Left lung (tissue), 10 donors: ENCODE results near the gene ZDHHC19. TPM values are rescaled to one million over a fixed set of nuclear protein-coding genes. Genes with fewer than 3 reads are reported as not detected.

Experiments used
- ATAC-seq: fragments of 200-7000 bp; cut with Tn5 transposase; one replicate; pipeline ENCODE4 v1.9.1; 2020; ENCODE audit warnings: moderate library complexity
- DNase-seq, 4 donors: peaks; one replicate each; pipeline ENCODE4 v3.0.0-alpha.2; 2013 to 2020
- H3K27ac ChIP-seq, 2 donors: fragments of 200-600 bp; sonication (generic) in 1 of 2; one replicate each; pipeline versions ENCODE4 v1.5.0 to v1.8.0; 2020 to 2021
- H3K27me3 ChIP-seq, 2 donors: fragments of 200-600 bp; sonication (generic) in 1 of 2; one replicate each; pipeline versions ENCODE4 v1.5.0 to v1.8.0; 2020 to 2021
- H3K36me3 ChIP-seq, 2 donors: fragments of 200-600 bp; sonication (generic) in 1 of 2; one replicate each; pipeline versions ENCODE4 v1.5.0 to v1.8.0; 2020 to 2021
- H3K4me1 ChIP-seq, 2 donors: fragments of 200-600 bp; one replicate each; pipeline ENCODE4 v1.8.0; 2021
- H3K4me3 ChIP-seq, 2 donors: fragments of 200-600 bp; sonication (generic) in 1 of 2; one replicate each; pipeline versions ENCODE4 v1.5.0 to v1.8.0; 2020 to 2021; ENCODE audit warnings: mild to moderate bottlenecking in 1 of 2
- H3K9me3 ChIP-seq, 2 donors: fragments of 200-600 bp; sonication (generic) in 1 of 2; one replicate each; pipeline versions ENCODE4 v1.5.0 to v1.8.0; 2020 to 2021
- intact Hi-C, 2 donors: fragments of 100-400 bp; cut with DNase I; formaldehyde crosslinking; loops; one replicate each; pipeline versions ENCODE4 v1.11.2 to v1.14.2; 2022
- polyA plus RNA-seq, 6 donors: library from polyadenylated mRNA; unstranded; fragments of 120-200 nt; gene quantifications; one replicate each; pipeline ENCODE4 v1.2.1, GENCODE V29; 2013; ENCODE audit not compliant: insufficient read length in 6 of 6
- total RNA-seq, 2 donors: library from RNA; stranded (reverse); fragmentation: NEBNext Ultra II Directional; extraction: Animal tissue kit (Norgen Biotek cat#: 25700); gene quantifications; one replicate each; pipeline ENCODE4 v1.2.1, GENCODE V29; 2021
- TF ChIP-seq, protein P1 (sequence below), 2 donors: fragments of 200-600 bp; sonication (generic) in 1 of 2; IDR thresholded peaks; one replicate each; pipeline versions ENCODE4 v1.5.0 to v1.8.0; 2021; ENCODE audit warnings: antibody characterized with exemption in 2 of 2
- donor health status: DM: no; HTN: yes; CAD: no.
- donor health status: DM: no; HTN: no; CAD: no.

Gene ZDHHC19
- total and polyA plus RNA-seq, 8 donors = 0.20 to 8.8 (median 0.48) TPM; not detected in 3

GRCh38 chr3:196238612-196239560 lies 27.7 kb upstream of the ZDHHC19 start:
- TF ChIP-seq, protein P1, sequence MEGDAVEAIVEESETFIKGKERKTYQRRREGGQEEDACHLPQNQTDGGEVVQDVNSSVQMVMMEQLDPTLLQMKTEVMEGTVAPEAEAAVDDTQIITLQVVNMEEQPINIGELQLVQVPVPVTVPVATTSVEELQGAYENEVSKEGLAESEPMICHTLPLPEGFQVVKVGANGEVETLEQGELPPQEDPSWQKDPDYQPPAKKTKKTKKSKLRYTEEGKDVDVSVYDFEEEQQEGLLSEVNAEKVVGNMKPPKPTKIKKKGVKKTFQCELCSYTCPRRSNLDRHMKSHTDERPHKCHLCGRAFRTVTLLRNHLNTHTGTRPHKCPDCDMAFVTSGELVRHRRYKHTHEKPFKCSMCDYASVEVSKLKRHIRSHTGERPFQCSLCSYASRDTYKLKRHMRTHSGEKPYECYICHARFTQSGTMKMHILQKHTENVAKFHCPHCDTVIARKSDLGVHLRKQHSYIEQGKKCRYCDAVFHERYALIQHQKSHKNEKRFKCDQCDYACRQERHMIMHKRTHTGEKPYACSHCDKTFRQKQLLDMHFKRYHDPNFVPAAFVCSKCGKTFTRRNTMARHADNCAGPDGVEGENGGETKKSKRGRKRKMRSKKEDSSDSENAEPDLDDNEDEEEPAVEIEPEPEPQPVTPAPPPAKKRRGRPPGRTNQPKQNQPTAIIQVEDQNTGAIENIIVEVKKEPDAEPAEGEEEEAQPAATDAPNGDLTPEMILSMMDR (IDR thresholded peaks at IDR 0.05) = no peak
- no peak for ATAC-seq
- Histone ChIP-seq H3K4me3 (no peak overlapping the region), H3K9me3 (no peaks in the 10 kb centered on the region), H3K27me3 (no peaks in the 10 kb centered on the region), H3K4me1 (peaks cover 0 to 9% of the 10 kb centered on the region in 2 donors), H3K27ac (no peak overlapping the region), H3K36me3 (peaks cover 0 to 79% of the 10 kb centered on the region in 2 donors)
- intact Hi-C loops = no loop called here
- no peak for DNase-seq

DNA sequence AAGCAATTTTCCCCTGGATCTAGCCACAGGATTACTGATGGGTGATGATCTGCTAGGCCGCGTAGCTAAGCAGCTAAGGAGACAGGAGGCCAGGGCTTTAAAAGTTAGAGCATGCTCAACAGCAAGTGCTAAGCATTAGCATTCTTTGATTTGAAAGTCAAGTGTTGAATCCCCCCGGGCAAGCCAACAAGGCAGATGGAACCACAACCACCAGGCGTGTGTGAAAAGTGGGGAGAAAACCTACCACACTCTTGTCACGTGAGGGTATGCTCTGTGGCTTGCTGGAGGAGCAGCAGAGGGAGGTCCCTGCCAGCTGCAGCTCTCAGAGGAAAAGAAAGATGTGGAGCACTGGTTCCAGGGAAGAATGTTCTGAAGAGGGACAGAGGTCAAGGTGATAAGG lies 26.0 kb upstream of the ZDHHC19 start:
- H3K36me3 ChIP-seq = peaks cover 0 to 86% of the 10 kb centered on the region in 2 donors
- peaks cover 0 to 23% of the 10 kb centered on the region in 2 donors for H3K4me1 ChIP-seq
- no peak for ATAC-seq

DNA sequence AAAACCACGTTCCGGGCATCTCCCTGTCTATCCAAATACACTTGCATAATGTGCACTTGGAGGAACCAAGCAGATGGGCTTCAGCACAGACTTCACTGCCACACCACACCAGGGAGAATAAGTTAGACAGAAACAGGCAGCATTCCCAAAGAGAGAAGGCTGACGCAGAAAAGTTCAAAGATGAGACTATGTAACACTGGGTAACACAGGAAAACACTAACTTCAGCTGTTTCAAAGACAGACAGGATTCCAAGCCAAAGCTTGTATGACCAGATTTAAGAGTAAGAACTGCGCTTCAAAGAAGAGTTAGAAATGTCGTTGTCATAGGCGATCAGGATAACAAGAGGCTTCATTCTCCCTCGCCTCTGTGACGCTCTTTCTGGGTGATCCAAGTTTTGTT lies 25.0 kb upstream of the ZDHHC19 start:
- Histone ChIP-seq H3K4me1 (peaks cover 0 to 23% of the 10 kb centered on the region in 2 donors), H3K27ac (peak overlapping the region in 1 of 2 donors; percentile 41), H3K36me3 (peaks cover 0 to 77% of the 10 kb centered on the region in 2 donors), H3K27me3 (no peaks in the 10 kb centered on the region), H3K4me3 (no peak overlapping the region), H3K9me3 (no peaks in the 10 kb centered on the region)
- ATAC-seq = no peak
- intact Hi-C loops = no loop called here
- no peak for DNase-seq
- TF ChIP-seq, protein P1 (IDR thresholded peaks at IDR 0.05) = no peak

More for the DNA sequence above, 26.0 kb upstream of the ZDHHC19 start:
- DNase-seq = no peak
- intact Hi-C loops = no loop called here
- Histone ChIP-seq H3K9me3 (no peaks in the 10 kb centered on the region), H3K4me3 (no peak overlapping the region), H3K27me3 (no peaks in the 10 kb centered on the region), H3K27ac (no peak overlapping the region)
- TF ChIP-seq, protein P1 (IDR thresholded peaks at IDR 0.05) = no peak

DNA sequence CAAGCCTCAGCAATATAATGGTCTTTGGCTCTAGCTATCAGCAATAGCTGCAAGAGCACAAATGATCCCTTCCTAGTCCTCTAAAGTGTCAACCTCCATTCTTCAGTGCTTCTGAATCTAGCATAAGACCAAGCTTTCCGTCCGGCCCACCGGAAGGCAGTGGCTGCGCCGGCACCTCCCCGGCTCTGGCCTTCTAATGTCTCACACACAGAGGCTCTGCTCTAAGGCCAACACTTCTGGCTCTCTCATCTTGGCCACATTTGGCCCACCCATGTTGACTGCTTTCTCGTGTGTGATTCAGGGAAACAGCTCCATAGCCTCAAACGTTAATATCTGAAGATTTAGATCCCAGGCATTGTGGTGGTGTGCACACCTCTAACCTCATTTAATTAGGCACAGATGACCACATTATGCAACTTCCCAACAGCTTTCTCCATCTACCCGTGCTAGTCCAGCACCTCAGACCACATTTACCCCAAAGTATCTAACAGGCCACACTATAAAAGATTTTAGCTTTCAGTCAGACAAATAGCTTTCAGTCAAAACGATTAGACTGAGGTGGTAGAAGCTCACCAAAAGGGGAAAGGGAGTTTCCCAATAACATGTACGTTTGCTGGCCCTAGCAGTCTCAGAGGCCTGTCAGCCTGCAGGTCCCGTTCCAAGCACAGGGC lies 24.4 kb upstream of the ZDHHC19 start:
- H3K4me1 ChIP-seq = peaks cover 0 to 23% of the 10 kb centered on the region in 2 donors
- intact Hi-C loops = no loop called here
- TF ChIP-seq, protein P1 (IDR thresholded peaks at IDR 0.05) = no peak
- H3K9me3 ChIP-seq = no peaks in the 10 kb centered on the region
- no peak for ATAC-seq
- peaks cover 0 to 70% of the 10 kb centered on the region in 2 donors for H3K36me3 ChIP-seq
- H3K27me3 ChIP-seq = no peaks in the 10 kb centered on the region
- H3K27ac ChIP-seq = peak overlapping the region in 1 of 2 donors; percentile 41
- no peak for DNase-seq
- H3K4me3 ChIP-seq = no peak overlapping the region

- intact Hi-C loops = no loop called here
- TF ChIP-seq, protein P1 (IDR thresholded peaks at IDR 0.05) = no peak
- no peak overlapping the region for H3K4me3 ChIP-seq
These were observed 21.7 kb upstream of the ZDHHC19 start for GRCh38 chr3:196232882-196233251.

More at GRCh38 chr3:196232882-196233251, 21.7 kb upstream of the ZDHHC19 start:
- Histone ChIP-seq H3K27ac (no peak overlapping the region), H3K4me1 (peaks cover 0 to 23% of the 10 kb centered on the region in 2 donors), H3K36me3 (peaks cover 0 to 43% of the 10 kb centered on the region in 2 donors), H3K9me3 (no peaks in the 10 kb centered on the region), H3K27me3 (no peaks in the 10 kb centered on the region)
- DNase-seq (no peak), ATAC-seq (no peak)
